ENCODE results near the gene ADAD1.

DNA sequence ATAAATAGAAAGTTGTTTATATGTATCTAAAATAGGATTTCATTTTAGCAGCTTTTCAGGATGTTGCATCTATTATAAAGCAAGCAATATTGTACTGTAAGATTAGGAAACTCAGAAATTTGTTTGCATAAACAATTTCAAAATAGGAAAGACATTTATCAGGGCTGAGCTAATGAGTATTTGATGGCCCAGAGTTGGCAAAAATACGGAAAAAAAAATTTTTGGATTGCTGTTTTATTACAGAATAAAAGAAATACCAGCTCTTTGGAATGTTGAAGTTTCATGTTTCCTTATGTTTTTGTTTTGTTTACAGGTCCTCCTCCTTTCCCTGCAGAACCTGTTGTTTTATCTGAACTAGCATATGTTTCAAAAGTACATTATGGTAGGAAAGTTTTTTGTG lies 14.5 kb downstream of the ADAD1 start:
- TF ChIP-seq, protein P1, sequence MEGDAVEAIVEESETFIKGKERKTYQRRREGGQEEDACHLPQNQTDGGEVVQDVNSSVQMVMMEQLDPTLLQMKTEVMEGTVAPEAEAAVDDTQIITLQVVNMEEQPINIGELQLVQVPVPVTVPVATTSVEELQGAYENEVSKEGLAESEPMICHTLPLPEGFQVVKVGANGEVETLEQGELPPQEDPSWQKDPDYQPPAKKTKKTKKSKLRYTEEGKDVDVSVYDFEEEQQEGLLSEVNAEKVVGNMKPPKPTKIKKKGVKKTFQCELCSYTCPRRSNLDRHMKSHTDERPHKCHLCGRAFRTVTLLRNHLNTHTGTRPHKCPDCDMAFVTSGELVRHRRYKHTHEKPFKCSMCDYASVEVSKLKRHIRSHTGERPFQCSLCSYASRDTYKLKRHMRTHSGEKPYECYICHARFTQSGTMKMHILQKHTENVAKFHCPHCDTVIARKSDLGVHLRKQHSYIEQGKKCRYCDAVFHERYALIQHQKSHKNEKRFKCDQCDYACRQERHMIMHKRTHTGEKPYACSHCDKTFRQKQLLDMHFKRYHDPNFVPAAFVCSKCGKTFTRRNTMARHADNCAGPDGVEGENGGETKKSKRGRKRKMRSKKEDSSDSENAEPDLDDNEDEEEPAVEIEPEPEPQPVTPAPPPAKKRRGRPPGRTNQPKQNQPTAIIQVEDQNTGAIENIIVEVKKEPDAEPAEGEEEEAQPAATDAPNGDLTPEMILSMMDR (IDR thresholded peaks at IDR 0.05): no peak
- TF ChIP-seq POLR2A (IDR thresholded peaks at IDR 0.05): no peak

Measured in adrenal gland (tissue), 5 donors.